HepG2 (cell line): ENCODE results near the gene HORMAD2.
A peak's percentile ranks its signal among the peaks of the same experiment; 100 is the strongest.

Source experiments
- EP300 ChIP-seq, 3 experiments: sonication (generic) in 1 of 3; formaldehyde crosslinking in 1 of 3; IDR thresholded peaks; 2 replicates each; pipeline versions ENCODE4 v1.5.1 to v1.6.1; 2011 to 2020; ENCODE audit warnings: low read depth in 2 of 3, low read length in 2 of 3, borderline replicate concordance in 1 of 3, improper control_type of control experiment in 1 of 3, mild to moderate bottlenecking in 1 of 3, missing genetic modification reagents in 1 of 3, moderate library complexity in 1 of 3
- GABPA ChIP-seq, 2 experiments: IDR thresholded peaks; 2 replicates each; pipeline ENCODE4 v1.6.1; 2011 to 2016; ENCODE audit warnings: low read depth in 2 of 2, low read length in 1 of 2, missing biosample characterization in 1 of 2, missing genetic modification characterization in 1 of 2
- GATAD1 ChIP-seq: IDR thresholded peaks from 2 replicates; pipeline ENCODE4 v1.6.1; 2016; ENCODE audit warnings: missing genetic modification reagents, missing compliant biosample characterization
- HCFC1 ChIP-seq: fragments of 150-350 bp; IDR thresholded peaks from 2 replicates; pipeline ENCODE4 v1.6.1; 2014; ENCODE audit warnings: low read depth, low read length
- POLR2AphosphoS5 ChIP-seq: IDR thresholded peaks from 2 replicates; pipeline ENCODE4 v1.6.1; 2012; ENCODE audit warnings: low read depth, low read length
- SMAD3 ChIP-seq: sonication (generic); formaldehyde crosslinking; IDR thresholded peaks from 2 replicates; pipeline ENCODE4 v1.4.0; 2020; ENCODE audit warnings: missing genetic modification reagents
- TCF7 ChIP-seq: sonication (generic); IDR thresholded peaks from 2 replicates; pipeline ENCODE4 v1.6.1; 2016; ENCODE audit warnings: antibody characterized with exemption, low read depth
- ZNF138 ChIP-seq: sonication (generic); formaldehyde crosslinking; IDR thresholded peaks from 2 replicates; pipeline ENCODE4 v1.5.0; 2020; ENCODE audit warnings: mild to moderate bottlenecking, low read depth, missing genetic modification reagents
- TF ChIP-seq, protein P1 (sequence below): sonication (generic); formaldehyde crosslinking; IDR thresholded peaks from 2 replicates; pipeline ENCODE4 v1.5.0; 2020; ENCODE audit warnings: mild to moderate bottlenecking, missing genetic modification reagents, moderate library complexity
- TF ChIP-seq, protein P2 (sequence below): sonication (generic); formaldehyde crosslinking; IDR thresholded peaks from 2 replicates; pipeline ENCODE4 v1.4.0; 2020; ENCODE audit warnings: mild to moderate bottlenecking, missing genetic modification reagents
- TF ChIP-seq, protein P3 (sequence below): sonication (generic); formaldehyde crosslinking; IDR thresholded peaks from 2 replicates; pipeline ENCODE4 v1.5.0; 2020; ENCODE audit warnings: mild to moderate bottlenecking, missing genetic modification reagents
- TF ChIP-seq, protein P4 (sequence below): sonication (generic); formaldehyde crosslinking; IDR thresholded peaks from 2 replicates; pipeline ENCODE4 v1.4.0; 2020; ENCODE audit warnings: missing genetic modification reagents, borderline replicate concordance
- TF ChIP-seq, protein P5 (sequence below), 2 experiments: IDR thresholded peaks; 2 replicates each; pipeline ENCODE4 v1.6.1; 2011 to 2012; ENCODE audit warnings: low read length in 2 of 2, borderline replicate concordance in 1 of 2, low read depth in 1 of 2, mild to moderate bottlenecking in 1 of 2, moderate library complexity in 1 of 2

DNA sequence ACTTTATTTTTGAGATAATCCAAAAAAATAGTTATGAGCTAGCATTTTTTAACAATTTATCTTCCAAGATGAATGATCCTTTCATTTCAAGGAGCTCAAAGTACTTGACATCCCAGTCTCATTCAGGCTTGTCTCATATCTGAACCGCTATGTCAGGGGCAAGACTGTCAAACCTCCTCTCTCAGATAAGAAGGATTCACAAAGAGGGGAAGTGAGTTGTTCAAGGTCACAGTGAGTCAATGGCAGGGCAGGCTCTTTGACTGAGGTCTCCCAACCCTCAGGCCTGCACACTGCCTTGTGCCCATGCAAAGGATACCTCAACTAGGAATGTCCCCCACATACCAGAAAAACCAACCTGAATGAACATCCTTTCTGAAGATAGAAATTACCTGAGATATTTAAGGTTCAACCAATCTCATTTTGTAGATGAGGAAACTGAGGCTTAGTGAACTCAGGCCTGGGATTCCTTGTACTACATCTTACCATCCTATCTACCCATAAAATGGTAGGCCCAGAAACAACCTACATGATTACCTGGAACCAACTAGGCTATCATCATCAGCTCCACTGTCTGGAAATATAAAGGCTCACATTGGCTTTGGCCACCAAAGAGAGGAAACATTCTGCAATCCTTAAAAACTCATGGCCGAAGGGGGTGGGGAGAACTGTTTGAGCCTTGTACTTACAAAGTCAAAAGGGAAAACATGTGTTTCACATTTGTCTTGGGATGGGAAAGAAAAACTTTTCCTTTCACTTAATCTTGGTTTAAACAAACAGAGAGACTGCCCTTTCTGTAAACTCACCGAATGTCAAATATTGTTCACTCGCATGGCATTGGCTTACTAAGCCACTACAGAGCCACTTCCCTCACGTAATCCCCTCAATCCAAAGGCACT, 115.2 kb downstream of the HORMAD2 start:
- TF ChIP-seq POLR2AphosphoS5 (no peak), HCFC1 (no peak), EP300 (IDR thresholded peaks at IDR 0.05; ENCODE audit: low read depth in 2 of 2, low read length in 2 of 2) (peak in 1 of 2 experiments; percentile 11; a peak in 1 of 4 replicates), EP300 (CRISPR knock-in tag; IDR thresholded peaks at IDR 0.05; ENCODE audit: borderline replicate concordance) (no peak), SMAD3 (CRISPR knock-in tag) (no peak), ZNF138 (CRISPR knock-in tag) (no peak), TCF7 (peak; percentile 20; the same call in 1 of the 2 replicates), GABPA (IDR thresholded peaks at IDR 0.05; ENCODE audit: low read depth, low read length) (no peak), GABPA (CRISPR knock-in tag; IDR thresholded peaks at IDR 0.05; ENCODE audit: low read depth) (no peak), GATAD1 (CRISPR knock-in tag) (no peak)
- TF ChIP-seq, protein P1, sequence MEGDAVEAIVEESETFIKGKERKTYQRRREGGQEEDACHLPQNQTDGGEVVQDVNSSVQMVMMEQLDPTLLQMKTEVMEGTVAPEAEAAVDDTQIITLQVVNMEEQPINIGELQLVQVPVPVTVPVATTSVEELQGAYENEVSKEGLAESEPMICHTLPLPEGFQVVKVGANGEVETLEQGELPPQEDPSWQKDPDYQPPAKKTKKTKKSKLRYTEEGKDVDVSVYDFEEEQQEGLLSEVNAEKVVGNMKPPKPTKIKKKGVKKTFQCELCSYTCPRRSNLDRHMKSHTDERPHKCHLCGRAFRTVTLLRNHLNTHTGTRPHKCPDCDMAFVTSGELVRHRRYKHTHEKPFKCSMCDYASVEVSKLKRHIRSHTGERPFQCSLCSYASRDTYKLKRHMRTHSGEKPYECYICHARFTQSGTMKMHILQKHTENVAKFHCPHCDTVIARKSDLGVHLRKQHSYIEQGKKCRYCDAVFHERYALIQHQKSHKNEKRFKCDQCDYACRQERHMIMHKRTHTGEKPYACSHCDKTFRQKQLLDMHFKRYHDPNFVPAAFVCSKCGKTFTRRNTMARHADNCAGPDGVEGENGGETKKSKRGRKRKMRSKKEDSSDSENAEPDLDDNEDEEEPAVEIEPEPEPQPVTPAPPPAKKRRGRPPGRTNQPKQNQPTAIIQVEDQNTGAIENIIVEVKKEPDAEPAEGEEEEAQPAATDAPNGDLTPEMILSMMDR (CRISPR knock-in tag): no peak
- TF ChIP-seq, protein P2, sequence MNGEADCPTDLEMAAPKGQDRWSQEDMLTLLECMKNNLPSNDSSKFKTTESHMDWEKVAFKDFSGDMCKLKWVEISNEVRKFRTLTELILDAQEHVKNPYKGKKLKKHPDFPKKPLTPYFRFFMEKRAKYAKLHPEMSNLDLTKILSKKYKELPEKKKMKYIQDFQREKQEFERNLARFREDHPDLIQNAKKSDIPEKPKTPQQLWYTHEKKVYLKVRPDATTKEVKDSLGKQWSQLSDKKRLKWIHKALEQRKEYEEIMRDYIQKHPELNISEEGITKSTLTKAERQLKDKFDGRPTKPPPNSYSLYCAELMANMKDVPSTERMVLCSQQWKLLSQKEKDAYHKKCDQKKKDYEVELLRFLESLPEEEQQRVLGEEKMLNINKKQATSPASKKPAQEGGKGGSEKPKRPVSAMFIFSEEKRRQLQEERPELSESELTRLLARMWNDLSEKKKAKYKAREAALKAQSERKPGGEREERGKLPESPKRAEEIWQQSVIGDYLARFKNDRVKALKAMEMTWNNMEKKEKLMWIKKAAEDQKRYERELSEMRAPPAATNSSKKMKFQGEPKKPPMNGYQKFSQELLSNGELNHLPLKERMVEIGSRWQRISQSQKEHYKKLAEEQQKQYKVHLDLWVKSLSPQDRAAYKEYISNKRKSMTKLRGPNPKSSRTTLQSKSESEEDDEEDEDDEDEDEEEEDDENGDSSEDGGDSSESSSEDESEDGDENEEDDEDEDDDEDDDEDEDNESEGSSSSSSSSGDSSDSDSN (CRISPR knock-in tag): no peak
- TF ChIP-seq, protein P3, sequence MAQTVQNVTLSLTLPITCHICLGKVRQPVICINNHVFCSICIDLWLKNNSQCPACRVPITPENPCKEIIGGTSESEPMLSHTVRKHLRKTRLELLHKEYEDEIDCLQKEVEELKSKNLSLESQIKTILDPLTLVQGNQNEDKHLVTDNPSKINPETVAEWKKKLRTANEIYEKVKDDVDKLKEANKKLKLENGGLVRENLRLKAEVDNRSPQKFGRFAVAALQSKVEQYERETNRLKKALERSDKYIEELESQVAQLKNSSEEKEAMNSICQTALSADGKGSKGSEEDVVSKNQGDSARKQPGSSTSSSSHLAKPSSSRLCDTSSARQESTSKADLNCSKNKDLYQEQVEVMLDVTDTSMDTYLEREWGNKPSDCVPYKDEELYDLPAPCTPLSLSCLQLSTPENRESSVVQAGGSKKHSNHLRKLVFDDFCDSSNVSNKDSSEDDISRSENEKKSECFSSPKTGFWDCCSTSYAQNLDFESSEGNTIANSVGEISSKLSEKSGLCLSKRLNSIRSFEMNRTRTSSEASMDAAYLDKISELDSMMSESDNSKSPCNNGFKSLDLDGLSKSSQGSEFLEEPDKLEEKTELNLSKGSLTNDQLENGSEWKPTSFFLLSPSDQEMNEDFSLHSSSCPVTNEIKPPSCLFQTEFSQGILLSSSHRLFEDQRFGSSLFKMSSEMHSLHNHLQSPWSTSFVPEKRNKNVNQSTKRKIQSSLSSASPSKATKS (CRISPR knock-in tag): no peak
- TF ChIP-seq, protein P4, sequence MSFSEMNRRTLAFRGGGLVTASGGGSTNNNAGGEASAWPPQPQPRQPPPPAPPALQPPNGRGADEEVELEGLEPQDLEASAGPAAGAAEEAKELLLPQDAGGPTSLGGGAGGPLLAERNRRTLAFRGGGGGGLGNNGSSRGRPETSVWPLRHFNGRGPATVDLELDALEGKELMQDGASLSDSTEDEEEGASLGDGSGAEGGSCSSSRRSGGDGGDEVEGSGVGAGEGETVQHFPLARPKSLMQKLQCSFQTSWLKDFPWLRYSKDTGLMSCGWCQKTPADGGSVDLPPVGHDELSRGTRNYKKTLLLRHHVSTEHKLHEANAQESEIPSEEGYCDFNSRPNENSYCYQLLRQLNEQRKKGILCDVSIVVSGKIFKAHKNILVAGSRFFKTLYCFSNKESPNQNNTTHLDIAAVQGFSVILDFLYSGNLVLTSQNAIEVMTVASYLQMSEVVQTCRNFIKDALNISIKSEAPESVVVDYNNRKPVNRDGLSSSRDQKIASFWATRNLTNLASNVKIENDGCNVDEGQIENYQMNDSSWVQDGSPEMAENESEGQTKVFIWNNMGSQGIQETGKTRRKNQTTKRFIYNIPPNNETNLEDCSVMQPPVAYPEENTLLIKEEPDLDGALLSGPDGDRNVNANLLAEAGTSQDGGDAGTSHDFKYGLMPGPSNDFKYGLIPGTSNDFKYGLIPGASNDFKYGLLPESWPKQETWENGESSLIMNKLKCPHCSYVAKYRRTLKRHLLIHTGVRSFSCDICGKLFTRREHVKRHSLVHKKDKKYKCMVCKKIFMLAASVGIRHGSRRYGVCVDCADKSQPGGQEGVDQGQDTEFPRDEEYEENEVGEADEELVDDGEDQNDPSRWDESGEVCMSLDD (CRISPR knock-in tag): no peak
- TF ChIP-seq, protein P5, sequence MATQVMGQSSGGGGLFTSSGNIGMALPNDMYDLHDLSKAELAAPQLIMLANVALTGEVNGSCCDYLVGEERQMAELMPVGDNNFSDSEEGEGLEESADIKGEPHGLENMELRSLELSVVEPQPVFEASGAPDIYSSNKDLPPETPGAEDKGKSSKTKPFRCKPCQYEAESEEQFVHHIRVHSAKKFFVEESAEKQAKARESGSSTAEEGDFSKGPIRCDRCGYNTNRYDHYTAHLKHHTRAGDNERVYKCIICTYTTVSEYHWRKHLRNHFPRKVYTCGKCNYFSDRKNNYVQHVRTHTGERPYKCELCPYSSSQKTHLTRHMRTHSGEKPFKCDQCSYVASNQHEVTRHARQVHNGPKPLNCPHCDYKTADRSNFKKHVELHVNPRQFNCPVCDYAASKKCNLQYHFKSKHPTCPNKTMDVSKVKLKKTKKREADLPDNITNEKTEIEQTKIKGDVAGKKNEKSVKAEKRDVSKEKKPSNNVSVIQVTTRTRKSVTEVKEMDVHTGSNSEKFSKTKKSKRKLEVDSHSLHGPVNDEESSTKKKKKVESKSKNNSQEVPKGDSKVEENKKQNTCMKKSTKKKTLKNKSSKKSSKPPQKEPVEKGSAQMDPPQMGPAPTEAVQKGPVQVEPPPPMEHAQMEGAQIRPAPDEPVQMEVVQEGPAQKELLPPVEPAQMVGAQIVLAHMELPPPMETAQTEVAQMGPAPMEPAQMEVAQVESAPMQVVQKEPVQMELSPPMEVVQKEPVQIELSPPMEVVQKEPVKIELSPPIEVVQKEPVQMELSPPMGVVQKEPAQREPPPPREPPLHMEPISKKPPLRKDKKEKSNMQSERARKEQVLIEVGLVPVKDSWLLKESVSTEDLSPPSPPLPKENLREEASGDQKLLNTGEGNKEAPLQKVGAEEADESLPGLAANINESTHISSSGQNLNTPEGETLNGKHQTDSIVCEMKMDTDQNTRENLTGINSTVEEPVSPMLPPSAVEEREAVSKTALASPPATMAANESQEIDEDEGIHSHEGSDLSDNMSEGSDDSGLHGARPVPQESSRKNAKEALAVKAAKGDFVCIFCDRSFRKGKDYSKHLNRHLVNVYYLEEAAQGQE (IDR thresholded peaks at IDR 0.05; ENCODE audit: borderline replicate concordance in 1 of 2, low read depth in 1 of 2, low read length in 2 of 2): 0 out of 4 replicates have a peak, but pooled peaks of 1 of the 2 experiments have one; percentile 9
